HS-27A (cell line): ENCODE data around the gene ERVV-1.
A peak's percentile ranks its signal among the peaks of the same experiment; 100 is the strongest.
"Not testable (repeated sequence)": the region's sequence is repeated elsewhere in the genome, so short reads cannot be mapped to it uniquely, and the experiment has no call there.

Experiments
- DNase-seq: peaks from one replicate; pipeline ENCODE4 v3.0.0-alpha.2; 2012; ENCODE audit warnings: low read depth, missing footprints

ERVV-1 gene

GRCh38 chr19:53019684-53020083, 6.0 kb downstream of the ERVV-1 start:
- no peak for DNase-seq

GRCh38 chr19:53028306-53028705, 14.6 kb downstream of the ERVV-1 start:
- not testable (repeated sequence) for DNase-seq

GRCh38 chr19:53034054-53034453, 20.3 kb downstream of the ERVV-1 start:
- no peak for DNase-seq

GRCh38 chr19:53034948-53035675, 21.4 kb downstream of the ERVV-1 start:
- DNase-seq = no peak

- DNase-seq = no peak
These were observed 23.7 kb downstream of the ERVV-1 start for GRCh38 chr19:53037101-53038097.

- no peak for DNase-seq
These were observed 27.6 kb downstream of the ERVV-1 start for GRCh38 chr19:53041366-53041765.

GRCh38 chr19:53045536-53045935, 31.8 kb downstream of the ERVV-1 start:
- DNase-seq = no peak

- no peak for DNase-seq
These were observed 33.7 kb downstream of the ERVV-1 start for GRCh38 chr19:53047379-53047778.

- peak; percentile 69 for DNase-seq
These were observed 41.4 kb downstream of the ERVV-1 start for GRCh38 chr19:53055117-53055516.

- no peak for DNase-seq
These were observed 44.3 kb downstream of the ERVV-1 start for GRCh38 chr19:53057904-53058580.
